ENCODE results near the gene GNB3. TPM values are rescaled to one million over a fixed set of nuclear protein-coding genes. Genes with fewer than 3 reads are reported as not detected.

Gene GNB3
- total RNA-seq, 1 experiment from 2014 or later, result 14.0 TPM

DNA sequence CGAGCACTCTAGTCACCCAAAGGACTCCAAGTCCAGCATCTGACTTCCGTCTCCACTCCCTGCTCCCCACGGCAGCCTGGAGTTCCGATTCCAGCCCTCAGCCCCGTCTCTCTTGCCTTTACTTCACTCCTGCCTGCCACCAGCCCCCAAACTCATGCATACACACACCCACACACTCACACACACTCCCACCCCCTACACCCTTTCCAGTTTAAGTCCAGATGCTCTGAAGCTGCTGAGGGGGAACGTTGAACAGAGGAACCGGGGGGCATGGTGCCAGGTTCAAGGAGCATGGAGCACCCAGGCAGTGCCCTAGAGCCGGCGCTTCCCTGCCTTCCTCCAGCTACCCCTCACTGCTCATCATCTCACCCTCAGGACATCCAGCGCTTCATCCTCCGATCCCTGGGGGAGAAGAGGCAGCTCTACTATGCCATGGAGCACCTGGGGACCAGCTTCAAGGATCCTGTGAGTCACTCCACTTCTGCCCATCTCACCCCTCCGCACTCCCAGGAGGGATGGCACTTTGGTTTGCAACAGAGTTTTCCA, 9.2 kb upstream of the GNB3 start:
- POLR2A ChIA-PET, result no interaction called here
- TF ChIP-seq MYBL2 (CRISPR knock-in tag; IDR thresholded peaks at IDR 0.05) (no peak), NFYB (CRISPR knock-in tag; conservative IDR thresholded peaks at IDR 0.05; ENCODE audit: low read depth) (no peak), SOX15 (CRISPR knock-in tag; IDR thresholded peaks at IDR 0.05) (no peak), GRHL2 (CRISPR knock-in tag; IDR thresholded peaks at IDR 0.05; ENCODE audit: insufficient replicate concordance, severe bottlenecking) (no peak), ZNF263 (CRISPR knock-in tag; IDR thresholded peaks at IDR 0.05; ENCODE audit: low read depth) (no peak), KAT7 (CRISPR knock-in tag; IDR thresholded peaks at IDR 0.05; ENCODE audit: borderline replicate concordance) (no peak), JUN (CRISPR knock-in tag; IDR thresholded peaks at IDR 0.05) (no peak), FOXJ3 (CRISPR knock-in tag; IDR thresholded peaks at IDR 0.05; ENCODE audit: borderline replicate concordance) (no peak)
- TF ChIP-seq, protein P1, sequence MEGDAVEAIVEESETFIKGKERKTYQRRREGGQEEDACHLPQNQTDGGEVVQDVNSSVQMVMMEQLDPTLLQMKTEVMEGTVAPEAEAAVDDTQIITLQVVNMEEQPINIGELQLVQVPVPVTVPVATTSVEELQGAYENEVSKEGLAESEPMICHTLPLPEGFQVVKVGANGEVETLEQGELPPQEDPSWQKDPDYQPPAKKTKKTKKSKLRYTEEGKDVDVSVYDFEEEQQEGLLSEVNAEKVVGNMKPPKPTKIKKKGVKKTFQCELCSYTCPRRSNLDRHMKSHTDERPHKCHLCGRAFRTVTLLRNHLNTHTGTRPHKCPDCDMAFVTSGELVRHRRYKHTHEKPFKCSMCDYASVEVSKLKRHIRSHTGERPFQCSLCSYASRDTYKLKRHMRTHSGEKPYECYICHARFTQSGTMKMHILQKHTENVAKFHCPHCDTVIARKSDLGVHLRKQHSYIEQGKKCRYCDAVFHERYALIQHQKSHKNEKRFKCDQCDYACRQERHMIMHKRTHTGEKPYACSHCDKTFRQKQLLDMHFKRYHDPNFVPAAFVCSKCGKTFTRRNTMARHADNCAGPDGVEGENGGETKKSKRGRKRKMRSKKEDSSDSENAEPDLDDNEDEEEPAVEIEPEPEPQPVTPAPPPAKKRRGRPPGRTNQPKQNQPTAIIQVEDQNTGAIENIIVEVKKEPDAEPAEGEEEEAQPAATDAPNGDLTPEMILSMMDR (IDR thresholded peaks at IDR 0.05), result no peak
- TF ChIP-seq, protein P2, sequence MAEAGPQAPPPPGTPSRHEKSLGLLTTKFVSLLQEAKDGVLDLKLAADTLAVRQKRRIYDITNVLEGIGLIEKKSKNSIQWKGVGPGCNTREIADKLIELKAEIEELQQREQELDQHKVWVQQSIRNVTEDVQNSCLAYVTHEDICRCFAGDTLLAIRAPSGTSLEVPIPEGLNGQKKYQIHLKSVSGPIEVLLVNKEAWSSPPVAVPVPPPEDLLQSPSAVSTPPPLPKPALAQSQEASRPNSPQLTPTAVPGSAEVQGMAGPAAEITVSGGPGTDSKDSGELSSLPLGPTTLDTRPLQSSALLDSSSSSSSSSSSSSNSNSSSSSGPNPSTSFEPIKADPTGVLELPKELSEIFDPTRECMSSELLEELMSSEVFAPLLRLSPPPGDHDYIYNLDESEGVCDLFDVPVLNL (CRISPR knock-in tag; IDR thresholded peaks at IDR 0.05; ENCODE audit: borderline replicate concordance, low read depth), result no peak
- TF ChIP-seq, protein P3, sequence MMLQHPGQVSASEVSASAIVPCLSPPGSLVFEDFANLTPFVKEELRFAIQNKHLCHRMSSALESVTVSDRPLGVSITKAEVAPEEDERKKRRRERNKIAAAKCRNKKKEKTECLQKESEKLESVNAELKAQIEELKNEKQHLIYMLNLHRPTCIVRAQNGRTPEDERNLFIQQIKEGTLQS (CRISPR knock-in tag; conservative IDR thresholded peaks at IDR 0.05), result no peak
- TF ChIP-seq, protein P4, sequence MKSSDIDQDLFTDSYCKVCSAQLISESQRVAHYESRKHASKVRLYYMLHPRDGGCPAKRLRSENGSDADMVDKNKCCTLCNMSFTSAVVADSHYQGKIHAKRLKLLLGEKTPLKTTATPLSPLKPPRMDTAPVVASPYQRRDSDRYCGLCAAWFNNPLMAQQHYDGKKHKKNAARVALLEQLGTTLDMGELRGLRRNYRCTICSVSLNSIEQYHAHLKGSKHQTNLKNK (CRISPR knock-in tag; IDR thresholded peaks at IDR 0.05), result no peak
- TF ChIP-seq, protein P5, sequence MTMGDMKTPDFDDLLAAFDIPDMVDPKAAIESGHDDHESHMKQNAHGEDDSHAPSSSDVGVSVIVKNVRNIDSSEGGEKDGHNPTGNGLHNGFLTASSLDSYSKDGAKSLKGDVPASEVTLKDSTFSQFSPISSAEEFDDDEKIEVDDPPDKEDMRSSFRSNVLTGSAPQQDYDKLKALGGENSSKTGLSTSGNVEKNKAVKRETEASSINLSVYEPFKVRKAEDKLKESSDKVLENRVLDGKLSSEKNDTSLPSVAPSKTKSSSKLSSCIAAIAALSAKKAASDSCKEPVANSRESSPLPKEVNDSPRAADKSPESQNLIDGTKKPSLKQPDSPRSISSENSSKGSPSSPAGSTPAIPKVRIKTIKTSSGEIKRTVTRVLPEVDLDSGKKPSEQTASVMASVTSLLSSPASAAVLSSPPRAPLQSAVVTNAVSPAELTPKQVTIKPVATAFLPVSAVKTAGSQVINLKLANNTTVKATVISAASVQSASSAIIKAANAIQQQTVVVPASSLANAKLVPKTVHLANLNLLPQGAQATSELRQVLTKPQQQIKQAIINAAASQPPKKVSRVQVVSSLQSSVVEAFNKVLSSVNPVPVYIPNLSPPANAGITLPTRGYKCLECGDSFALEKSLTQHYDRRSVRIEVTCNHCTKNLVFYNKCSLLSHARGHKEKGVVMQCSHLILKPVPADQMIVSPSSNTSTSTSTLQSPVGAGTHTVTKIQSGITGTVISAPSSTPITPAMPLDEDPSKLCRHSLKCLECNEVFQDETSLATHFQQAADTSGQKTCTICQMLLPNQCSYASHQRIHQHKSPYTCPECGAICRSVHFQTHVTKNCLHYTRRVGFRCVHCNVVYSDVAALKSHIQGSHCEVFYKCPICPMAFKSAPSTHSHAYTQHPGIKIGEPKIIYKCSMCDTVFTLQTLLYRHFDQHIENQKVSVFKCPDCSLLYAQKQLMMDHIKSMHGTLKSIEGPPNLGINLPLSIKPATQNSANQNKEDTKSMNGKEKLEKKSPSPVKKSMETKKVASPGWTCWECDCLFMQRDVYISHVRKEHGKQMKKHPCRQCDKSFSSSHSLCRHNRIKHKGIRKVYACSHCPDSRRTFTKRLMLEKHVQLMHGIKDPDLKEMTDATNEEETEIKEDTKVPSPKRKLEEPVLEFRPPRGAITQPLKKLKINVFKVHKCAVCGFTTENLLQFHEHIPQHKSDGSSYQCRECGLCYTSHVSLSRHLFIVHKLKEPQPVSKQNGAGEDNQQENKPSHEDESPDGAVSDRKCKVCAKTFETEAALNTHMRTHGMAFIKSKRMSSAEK (CRISPR knock-in tag; IDR thresholded peaks at IDR 0.05; ENCODE audit: borderline replicate concordance), result no peak
- TF ChIP-seq, protein P6, sequence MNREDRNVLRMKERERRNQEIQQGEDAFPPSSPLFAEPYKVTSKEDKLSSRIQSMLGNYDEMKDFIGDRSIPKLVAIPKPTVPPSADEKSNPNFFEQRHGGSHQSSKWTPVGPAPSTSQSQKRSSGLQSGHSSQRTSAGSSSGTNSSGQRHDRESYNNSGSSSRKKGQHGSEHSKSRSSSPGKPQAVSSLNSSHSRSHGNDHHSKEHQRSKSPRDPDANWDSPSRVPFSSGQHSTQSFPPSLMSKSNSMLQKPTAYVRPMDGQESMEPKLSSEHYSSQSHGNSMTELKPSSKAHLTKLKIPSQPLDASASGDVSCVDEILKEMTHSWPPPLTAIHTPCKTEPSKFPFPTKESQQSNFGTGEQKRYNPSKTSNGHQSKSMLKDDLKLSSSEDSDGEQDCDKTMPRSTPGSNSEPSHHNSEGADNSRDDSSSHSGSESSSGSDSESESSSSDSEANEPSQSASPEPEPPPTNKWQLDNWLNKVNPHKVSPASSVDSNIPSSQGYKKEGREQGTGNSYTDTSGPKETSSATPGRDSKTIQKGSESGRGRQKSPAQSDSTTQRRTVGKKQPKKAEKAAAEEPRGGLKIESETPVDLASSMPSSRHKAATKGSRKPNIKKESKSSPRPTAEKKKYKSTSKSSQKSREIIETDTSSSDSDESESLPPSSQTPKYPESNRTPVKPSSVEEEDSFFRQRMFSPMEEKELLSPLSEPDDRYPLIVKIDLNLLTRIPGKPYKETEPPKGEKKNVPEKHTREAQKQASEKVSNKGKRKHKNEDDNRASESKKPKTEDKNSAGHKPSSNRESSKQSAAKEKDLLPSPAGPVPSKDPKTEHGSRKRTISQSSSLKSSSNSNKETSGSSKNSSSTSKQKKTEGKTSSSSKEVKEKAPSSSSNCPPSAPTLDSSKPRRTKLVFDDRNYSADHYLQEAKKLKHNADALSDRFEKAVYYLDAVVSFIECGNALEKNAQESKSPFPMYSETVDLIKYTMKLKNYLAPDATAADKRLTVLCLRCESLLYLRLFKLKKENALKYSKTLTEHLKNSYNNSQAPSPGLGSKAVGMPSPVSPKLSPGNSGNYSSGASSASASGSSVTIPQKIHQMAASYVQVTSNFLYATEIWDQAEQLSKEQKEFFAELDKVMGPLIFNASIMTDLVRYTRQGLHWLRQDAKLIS (CRISPR knock-in tag; IDR thresholded peaks at IDR 0.05; ENCODE audit: borderline replicate concordance), result no peak
- TF ChIP-seq, protein P7, sequence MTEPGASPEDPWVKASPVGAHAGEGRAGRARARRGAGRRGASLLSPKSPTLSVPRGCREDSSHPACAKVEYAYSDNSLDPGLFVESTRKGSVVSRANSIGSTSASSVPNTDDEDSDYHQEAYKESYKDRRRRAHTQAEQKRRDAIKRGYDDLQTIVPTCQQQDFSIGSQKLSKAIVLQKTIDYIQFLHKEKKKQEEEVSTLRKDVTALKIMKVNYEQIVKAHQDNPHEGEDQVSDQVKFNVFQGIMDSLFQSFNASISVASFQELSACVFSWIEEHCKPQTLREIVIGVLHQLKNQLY (CRISPR knock-in tag; IDR thresholded peaks at IDR 0.05), result no peak
- TF ChIP-seq, protein P8, sequence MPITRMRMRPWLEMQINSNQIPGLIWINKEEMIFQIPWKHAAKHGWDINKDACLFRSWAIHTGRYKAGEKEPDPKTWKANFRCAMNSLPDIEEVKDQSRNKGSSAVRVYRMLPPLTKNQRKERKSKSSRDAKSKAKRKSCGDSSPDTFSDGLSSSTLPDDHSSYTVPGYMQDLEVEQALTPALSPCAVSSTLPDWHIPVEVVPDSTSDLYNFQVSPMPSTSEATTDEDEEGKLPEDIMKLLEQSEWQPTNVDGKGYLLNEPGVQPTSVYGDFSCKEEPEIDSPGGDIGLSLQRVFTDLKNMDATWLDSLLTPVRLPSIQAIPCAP (CRISPR knock-in tag; IDR thresholded peaks at IDR 0.05), result no peak
- TF ChIP-seq, protein P9, sequence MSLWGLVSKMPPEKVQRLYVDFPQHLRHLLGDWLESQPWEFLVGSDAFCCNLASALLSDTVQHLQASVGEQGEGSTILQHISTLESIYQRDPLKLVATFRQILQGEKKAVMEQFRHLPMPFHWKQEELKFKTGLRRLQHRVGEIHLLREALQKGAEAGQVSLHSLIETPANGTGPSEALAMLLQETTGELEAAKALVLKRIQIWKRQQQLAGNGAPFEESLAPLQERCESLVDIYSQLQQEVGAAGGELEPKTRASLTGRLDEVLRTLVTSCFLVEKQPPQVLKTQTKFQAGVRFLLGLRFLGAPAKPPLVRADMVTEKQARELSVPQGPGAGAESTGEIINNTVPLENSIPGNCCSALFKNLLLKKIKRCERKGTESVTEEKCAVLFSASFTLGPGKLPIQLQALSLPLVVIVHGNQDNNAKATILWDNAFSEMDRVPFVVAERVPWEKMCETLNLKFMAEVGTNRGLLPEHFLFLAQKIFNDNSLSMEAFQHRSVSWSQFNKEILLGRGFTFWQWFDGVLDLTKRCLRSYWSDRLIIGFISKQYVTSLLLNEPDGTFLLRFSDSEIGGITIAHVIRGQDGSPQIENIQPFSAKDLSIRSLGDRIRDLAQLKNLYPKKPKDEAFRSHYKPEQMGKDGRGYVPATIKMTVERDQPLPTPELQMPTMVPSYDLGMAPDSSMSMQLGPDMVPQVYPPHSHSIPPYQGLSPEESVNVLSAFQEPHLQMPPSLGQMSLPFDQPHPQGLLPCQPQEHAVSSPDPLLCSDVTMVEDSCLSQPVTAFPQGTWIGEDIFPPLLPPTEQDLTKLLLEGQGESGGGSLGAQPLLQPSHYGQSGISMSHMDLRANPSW (CRISPR knock-in tag; conservative IDR thresholded peaks at IDR 0.05; ENCODE audit: low read depth), result no peak
- Mint-ChIP-seq H3K4me1 (peaks cover 28% of the 10 kb centered on the region), H3K36me3 (peaks cover 45% of the 10 kb centered on the region), H3K9me3 (no peaks in the 10 kb centered on the region), H3K27ac (peak overlapping the region; percentile 20; the same call in 1 of the 2 replicates), H3K27me3 (ENCODE audit: low read depth) (peaks cover 5% of the 10 kb centered on the region), H3K4me3 (no peak overlapping the region)
- DNase-seq (ENCODE audit: low spot score), result no peak
- CTCF ChIA-PET, result interaction anchor here (0.7 to 8.9 kb wide), 5 partner anchors 10 to 276 kb away, joined by 3 to 110 read pairs (median 3); partner anchors contain the start of genes GPR162, IFFO1, LAG3 and PTMS
- ATAC-seq, result no peak

All from WTC11 (cell line).